HG02973 (cell line): ENCODE results near the gene ATP6V0A1.
A peak's percentile ranks its signal among the peaks of the same experiment; 100 is the strongest.

Experiments used
- ATAC-seq: cut with Tn5 transposase; IDR thresholded peaks from one replicate; pipeline ENCODE4 v1.9.1; 2021; ENCODE audit warnings: moderate library complexity; ENCODE audit not compliant: unreplicated experiment

ATP6V0A1 gene

DNA sequence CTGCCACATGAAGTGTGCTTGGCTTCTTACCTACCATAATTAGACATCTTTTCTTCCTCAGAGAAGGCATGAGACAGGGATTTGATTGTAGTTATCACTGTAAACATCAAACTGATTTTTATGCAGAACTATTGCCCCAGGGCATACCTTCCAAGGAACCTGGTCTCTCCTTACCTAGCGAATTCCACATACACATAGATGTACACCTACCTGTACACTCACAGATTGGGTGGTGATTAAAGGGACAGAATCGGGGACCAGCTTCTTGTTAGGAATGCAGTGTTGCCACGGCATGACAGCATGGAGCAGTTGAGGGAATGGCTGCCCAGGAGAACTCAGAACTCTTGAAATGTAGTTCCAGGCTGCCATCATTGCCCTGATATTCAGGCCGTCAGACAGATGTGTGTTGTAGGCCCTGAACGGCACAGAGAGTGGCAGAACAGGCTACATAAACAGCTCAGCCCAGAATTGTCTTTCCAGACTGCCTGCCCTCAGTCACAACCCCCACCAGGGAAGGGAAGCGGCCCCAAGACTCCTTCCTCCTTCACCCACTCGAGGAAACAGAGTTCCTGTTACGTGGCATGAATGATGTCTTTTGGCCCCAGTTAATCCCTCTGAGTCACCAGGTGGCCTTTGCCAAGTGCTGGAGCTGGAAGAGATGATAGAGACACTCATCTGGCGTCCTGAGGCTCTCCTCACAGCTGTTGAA lies 59.5 kb downstream of the ATP6V0A1 start:
- ATAC-seq = no peak

DNA sequence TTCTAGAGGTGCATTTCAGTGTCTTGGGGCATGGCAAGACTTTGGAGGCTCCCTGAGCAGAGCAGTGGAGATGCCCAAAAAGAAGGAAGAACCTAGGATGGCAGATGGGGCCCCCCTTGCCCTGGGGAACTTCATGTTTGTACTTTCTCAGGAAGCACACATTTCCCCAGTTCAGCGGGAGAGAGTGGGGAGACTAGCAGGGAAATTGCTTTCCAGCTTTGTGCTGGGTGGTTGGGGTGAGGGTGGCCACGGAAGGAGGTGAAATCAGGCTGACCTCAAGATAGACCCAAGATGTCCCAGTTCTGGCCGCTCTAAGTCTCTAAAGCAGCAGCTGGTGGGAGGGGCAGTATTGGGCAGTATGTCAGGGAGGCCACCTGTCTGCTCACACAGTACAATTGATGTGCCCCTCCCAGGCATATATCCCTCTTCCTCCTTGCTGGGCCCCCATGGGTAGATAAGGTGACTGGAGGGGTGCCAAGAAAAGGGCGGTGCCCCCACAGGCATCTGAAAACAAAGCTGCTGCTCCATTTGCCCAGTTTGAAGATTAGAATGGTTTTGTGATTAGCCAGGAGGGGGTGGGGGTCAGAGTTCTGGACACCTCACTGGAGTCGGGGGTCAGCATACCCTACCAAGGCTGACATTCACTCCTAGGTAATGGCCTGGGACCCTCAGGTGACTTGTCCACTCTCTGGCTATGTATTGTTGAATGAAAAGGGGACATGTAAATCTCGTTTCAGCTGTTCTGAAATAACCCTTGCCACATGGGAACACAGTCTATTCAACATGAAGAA lies 60.3 kb downstream of the ATP6V0A1 start:
- no peak for ATAC-seq

DNA sequence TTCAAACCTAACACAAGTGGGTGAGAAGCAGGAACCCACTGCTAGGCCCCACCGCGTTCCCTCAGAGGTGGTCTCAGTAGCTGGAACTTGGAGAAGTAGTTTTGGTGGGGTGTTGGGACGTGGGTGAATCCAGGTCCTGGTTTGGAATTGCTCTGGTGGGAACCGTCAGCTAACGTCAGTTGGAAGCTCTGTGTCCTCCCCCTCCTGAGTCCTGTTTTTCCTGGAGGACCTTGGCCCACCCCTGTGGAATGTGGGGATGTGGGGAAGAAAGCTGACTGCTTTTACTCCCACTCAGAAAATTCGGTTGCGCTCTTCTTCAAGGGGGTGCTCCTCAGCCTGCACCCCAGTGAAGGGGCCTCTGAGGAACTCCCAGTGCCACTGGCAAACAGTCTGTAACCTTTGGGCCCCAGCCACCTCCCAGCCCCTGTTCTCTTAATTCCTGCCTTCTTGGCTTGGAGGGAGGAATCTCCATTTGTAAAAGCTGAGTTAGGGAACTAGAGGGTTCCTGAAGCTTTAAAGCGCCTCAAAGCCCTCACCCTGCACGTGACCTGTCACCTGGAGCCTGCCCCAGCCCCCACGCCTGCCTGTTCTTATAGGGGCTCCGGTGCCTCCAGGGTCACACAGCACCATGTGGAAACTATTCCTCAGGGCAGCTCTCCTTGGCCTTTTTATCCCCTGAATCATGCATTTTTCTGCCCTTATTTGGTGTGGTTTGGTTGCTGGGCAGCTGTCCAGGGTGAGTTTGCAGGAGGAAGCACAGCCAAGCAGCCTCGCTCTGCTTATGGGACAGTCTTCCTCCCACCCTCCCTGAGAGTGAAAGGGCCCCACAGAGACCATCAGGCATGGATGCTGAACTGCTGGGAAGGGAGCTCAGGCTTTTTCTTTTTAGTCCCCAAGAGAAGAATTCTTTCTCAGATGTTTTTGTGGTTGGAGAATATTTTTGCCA lies 61.1 kb downstream of the ATP6V0A1 start:
- no peak for ATAC-seq

DNA sequence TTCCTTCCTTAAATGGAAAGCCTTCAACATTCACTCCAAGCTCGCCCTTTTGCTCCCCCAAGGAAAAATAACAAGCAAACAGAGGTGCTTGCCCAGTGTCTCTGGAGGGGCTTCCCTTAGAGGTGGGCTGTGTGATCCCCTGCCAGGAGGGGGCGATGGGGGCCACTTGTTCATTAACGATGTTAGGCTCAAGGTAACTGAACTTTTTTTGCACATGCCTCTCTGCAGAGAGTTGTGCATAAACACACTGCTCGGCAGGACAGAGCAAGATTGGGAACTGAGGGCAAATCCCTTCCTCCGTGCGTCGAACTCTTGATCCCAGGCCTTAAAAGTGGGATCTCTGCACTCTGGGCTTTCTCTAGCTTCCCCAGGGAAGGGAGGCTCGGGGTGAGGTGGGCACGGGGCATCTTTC lies 61.9 kb downstream of the ATP6V0A1 start:
- no peak for ATAC-seq

DNA sequence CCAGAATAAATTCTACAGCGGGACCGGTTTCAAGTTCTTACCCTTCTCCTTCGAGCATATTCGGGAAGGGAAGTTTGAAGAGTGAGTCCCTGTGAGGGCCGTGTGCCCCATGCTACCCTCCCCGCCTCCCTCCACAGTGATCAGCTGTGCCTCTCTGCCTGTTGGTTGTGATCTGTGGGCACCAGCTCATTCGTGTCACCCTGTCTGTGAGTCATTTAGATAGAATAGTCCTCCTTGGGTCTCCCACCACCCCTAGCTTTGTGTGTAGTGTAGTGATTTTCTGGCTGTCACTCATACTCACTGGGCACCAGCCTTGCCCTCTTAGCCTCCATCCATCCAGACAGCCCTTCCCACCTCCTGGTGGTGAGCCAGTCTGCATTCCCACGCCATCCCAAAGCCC lies 62.4 kb downstream of the ATP6V0A1 start:
- no peak for ATAC-seq

DNA sequence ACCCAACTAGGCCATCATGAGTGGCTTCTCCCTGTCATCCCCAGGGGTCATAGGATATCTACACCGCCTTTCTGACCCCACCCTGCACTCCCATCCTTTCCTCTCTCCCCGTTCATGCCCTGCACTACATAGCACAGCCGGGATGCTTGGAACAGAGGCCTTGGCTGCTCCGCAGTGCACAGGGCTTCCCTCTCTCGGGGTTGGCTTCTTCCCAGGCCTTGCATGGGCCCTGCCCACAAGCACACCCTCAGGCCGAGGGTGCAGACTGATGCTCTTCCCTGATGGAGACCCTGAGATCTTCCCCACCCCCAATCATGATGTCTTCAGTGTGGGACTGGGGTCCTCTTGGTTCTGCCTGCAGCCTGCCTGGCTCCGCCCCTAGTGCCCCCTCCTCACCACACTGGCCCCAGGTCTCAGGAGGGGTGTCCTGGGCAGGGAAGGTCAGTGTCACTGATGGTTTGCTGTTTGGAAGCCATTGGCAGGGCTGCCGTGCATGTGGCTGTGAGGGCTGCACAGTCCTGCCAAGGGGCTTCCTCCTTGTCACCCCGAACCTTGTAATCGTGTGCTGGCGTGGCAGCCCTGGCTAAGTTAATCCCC lies 63.1 kb downstream of the ATP6V0A1 start:
- no peak for ATAC-seq

DNA sequence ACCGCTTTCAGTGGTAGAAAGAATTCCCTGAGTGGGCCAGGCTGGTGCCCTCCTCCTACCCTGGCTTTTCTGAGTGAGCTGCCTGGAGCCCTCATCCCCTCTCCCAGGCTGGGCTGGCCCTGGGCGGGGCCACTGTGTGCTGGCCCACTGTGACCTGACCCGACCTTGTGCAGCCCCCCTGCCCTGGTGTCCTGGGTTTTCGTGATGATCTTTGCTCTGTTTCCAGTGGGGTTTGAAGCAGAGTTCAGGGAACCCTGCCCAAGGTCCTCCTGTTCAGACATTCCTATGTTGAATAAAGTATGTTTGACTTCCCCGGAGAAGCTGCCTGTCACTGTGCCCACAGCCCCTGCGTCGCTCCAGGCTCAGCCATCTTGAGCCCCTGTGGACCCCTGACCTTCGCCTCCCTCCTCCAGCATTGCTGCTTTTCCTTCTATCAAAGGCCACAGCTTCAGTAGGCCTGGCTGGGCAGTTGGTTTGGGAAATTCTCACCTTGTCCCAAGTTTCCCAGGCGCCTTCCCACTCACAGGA lies 63.6 kb downstream of the ATP6V0A1 start:
- ATAC-seq = no peak

DNA sequence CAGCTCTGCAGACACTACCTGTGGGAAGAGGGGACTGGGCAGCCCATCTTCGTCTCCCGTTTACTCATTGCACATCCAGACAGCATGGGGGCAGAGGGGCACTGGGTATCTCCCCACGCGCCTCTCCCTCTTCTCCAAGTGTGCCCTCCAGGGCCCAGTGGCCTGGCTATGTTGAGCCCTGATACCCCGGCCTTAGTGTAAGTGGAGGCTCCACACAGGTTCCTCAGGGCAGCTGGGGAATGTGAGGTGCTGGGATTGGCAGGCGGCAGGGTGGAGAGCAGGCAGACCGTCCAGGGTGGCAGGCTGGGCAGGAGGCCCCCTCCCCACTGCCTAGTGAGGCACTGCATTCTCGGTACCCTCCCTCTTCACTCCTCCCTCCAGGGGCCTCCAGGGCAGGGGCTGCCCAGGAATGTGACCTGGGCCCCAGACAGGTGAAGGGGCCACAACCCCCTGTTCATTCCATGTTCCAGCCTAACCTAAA lies 64.2 kb downstream of the ATP6V0A1 start:
- no peak for ATAC-seq

DNA sequence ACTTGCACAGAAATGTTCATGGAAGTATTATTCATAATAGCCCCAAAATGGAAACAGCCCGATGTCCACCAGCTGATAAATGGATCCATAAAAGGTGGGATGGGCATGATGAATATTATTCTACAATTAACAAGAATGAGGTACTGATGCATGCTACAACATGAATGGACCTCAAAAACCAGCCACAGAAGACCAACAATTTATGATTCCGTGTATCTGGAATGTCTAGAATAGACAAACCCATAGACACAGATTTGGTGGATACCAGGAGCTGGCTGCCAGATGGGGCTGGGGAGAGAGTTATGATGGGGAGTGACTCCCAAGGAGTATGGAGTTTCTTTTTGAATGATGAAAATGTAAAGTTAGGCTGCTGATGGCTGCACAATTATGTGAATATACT lies 66.5 kb downstream of the ATP6V0A1 start:
- no peak for ATAC-seq

DNA sequence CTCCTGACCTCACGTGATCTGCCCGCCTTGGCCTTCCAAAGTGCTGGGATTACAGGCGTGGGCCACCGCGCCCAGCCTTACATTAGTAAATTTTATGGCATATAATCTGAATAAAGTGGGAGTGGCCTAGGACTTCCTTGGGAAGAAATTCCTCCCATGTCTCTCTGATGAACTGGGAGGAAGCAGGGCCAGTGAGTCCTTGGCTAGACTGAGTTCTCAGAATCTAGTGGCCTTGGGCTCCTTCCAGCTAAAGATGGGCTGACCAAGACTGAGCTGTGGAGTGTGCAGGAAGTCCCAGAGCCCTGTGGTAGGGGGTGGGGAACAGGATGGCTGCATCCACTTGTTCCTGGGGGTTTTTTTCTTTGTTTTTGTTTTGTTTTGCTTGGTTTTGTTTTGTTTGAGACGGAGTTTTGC lies 67.4 kb downstream of the ATP6V0A1 start:
- ATAC-seq = no peak

DNA sequence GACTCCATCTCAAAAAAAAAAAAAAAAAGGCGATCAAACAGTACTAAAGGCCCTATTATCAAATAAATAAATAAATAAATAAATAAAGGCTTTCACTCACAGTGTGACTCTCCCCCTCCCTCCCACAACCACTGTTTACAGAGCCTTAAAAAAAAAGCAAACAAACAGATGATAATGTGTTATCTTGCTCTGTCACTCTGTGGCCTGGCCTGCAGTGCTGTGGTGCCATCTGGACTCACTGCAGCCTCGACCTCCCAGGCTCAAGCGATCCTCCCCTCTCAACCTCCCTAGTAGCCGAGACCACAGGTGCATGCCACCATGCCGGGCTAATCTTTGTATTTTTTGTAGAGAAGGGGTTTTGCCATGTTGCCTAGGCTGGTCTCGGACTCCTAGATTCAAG lies 69.3 kb downstream of the ATP6V0A1 start:
- ATAC-seq = no peak

DNA sequence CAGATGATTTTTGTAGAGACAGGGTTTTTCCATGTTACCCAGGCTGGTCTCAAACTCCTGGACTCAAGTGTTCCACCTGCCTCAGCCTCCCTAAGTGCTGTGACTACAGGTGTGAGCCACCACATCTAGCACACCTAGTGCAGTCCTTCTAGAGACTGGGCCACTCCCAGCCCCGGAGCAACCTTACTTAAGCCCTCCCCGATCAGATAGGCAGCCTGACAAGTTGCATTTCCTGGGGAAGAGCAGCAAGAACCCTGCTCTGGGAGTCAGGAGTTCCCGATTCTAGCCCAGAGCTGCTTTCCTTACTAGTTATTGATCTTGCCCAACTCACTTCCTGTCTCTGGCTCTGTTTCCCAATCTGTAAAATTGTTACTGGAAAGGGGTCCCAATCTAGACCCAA lies 70.4 kb downstream of the ATP6V0A1 start:
- ATAC-seq = no peak

DNA sequence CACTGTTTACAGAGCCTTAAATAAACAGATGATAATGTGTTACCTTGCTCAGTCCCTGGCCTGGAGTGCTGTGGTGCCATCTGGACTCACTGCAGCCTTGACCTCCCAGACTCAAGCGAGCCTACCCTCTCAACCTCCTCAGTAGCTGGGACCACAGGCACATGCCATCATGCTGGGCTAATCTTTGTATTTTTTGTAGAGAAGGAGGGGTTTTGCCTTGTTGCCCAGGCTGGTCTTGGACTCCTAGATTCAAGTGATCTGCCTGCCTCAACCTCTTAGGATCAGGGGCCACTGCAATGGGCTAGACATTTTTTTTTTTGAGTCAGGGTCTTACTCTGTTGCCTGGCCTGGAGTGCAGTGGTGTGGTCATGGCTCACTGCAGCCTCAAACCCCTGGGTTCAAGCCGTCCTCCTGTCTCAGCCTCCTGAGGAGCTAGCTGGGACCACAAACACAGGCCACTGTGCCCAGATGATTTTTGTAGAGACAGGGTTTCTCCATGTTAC lies 72.3 kb downstream of the ATP6V0A1 start:
- no peak for ATAC-seq

DNA sequence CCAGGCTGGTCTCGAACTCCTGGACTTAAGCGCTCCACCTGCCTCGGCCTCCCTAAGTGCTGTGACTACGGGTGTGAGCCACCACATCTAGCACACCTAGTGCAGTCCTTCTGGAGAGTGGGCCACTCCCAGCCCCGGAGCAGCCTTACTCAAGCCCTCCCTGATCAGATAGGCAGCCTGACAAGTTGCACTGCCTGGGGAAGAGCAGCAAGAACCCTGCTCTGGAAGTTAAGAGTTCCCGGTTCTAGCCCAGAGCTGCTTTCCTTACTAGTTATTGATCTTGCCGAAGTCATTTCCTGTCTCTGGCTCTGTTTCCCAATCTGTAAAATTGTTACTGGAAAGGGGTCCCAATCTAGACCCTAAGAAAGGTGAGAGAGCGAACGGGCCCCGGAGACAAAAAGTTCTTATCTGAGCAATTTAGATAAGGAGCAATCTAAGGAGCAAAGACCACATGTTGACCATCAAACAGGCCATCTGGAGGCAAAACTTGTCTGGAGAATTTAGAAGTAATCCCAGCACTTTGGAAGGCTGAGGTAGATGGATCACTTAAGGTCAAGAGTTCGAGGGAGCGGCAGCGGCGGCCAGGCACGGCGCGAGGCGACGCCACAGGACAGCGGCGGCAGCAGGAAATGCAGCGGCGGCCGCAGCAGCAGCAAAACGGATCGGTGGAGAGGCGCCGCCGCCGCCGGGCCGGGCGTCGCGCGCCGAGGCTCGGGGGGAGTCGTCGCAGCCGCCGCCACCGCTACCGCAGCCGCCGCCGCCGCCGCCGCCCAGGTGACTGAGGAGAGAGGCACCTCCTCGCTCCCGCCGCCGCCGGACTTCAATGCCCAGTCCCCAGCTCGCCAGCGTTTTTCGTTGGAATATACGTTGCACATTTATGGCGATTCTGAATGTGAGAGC lies 73.0 kb downstream of the ATP6V0A1 start:
- no peak for ATAC-seq

DNA sequence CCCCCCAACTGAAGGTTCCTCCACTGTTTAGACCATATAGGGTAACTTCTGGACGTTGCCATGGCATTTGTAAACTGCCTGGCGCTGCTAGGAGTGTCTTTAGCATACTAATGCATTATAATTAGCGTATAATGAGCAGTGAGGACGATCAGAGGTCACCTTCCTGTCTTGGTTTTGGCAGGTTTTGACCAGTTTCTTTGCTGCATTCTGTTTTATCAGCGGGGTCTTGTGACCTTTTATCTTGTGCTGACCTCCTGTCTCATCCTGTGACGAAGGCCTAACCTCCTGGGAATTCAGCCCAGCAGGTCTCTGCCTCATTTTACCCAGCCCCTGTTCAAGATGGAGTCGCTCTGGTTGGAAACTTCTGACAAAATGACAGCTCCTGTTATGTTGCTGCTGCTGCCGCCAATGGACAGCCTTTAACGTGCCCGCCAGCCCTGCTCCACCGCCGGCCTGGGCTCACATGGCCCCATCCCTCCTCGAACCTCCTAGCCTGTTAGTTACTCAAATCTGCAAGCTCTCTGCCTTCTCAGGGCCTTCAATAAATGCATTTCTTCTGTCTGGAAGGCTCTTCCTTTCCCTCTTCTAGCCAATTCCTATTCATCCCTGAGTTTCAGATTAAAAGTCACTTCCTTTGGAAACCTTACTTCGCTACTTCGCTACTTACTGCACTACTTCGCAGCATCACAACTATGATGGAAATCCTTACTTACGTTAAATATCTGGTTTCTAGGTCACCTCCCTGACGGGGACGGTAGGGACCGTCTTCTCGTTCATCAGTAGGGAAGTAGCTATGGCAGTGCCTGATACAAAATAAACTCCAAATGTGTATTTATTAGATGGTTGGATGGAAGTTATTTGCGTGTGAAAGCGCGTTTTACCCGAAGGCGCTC lies 76.7 kb downstream of the ATP6V0A1 start:
- ATAC-seq = no peak

DNA sequence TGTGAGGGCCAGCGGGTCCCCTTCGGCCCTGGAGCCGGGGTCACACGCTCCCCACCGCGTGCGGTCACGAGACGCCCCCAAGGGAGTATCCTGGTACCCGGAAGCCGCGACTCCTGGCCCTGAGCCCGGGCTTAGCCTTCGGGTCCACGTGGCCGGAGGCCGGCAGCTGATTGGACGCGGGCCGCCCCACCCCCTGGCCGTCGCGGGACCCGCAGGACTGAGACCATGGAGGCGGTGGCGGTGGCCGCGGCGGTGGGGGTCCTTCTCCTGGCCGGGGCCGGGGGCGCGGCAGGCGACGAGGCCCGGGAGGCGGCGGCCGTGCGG lies 77.3 kb downstream of the ATP6V0A1 start, which contains the start of gene NAGLU:
TSS of gene NAGLU (plus strand) at position 194 of the 324 bp plus-strand sequence. CDS start at position 226, 32 bp downstream.
- peak; percentile 79 for ATAC-seq

DNA sequence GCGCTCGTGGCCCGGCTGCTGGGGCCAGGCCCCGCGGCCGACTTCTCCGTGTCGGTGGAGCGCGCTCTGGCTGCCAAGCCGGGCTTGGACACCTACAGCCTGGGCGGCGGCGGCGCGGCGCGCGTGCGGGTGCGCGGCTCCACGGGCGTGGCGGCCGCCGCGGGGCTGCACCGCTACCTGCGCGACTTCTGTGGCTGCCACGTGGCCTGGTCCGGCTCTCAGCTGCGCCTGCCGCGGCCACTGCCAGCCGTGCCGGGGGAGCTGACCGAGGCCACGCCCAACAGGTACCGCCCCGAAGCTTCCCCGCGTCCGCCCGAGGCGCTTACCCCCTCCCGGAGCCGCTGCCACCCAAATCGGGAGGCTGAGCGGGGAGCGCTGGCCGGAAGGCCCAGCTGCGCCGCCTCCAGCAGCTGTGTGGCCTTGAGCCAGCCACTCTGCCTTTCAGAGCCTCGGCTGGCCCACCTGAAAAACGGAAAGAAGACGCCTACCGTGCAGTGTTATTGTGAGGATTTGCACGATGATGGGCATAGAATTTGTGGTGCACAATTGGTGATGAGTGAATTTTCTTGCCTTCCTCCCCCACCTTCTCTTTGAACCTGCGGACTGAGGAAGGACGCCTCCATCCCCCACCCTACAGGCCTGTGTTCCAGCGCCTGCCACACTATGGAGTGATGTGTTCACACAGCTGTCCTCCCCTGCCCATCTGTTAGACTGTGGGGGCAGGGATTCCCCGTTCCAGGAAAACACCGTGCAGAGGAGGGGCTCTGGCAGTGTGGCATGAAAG lies 77.9 kb downstream of the ATP6V0A1 start:
- peak; percentile 47 for ATAC-seq
